Common myeloid progenitor, CD34-positive (primary cell): ENCODE measurements around the gene PLEKHB1.

Experiments used
- CTCF ChIA-PET: fragments of 350-600 bp; sonication (Branson Sonifier 250); formaldehyde crosslinking; loops from one replicate; lab custom pipeline; 2021; ENCODE audit warnings: antibody characterized with exemption; lab: Charles Lee
- POLR2A ChIA-PET: fragments of 350-600 bp; sonication (Branson Sonifier 250); formaldehyde crosslinking; loops from one replicate; lab custom pipeline; 2021; ENCODE audit warnings: antibody characterized with exemption; lab: Charles Lee
- DNase-seq, 3 donors: peaks; one replicate each; pipeline versions ENCODE4 v3.0.0 to v3.0.0-alpha.2; 2013
- H3K27ac ChIP-seq, 2 experiments: 1 replicate in 1 of 2; 2 replicates in 1 of 2; pipeline ENCODE4 v1.7.0; 2013; ENCODE audit warnings: inconsistent platforms in 2 of 2, low read length in 2 of 2, mild to moderate bottlenecking in 2 of 2, low read depth in 1 of 2, moderate library complexity in 1 of 2; ENCODE audit not compliant: severe bottlenecking in 2 of 2, insufficient read depth in 1 of 2, poor library complexity in 1 of 2
- H3K27me3 ChIP-seq, 5 experiments: replicated peaks in 2 of 5; 1 replicate in 3 of 5; 2 replicates in 2 of 5; pipeline versions ENCODE4 v1.6.1 to v1.7.0; 2013; ENCODE audit warnings: low read length in 4 of 5, mild to moderate bottlenecking in 2 of 5, moderate library complexity in 2 of 5, inconsistent platforms in 1 of 5; ENCODE audit not compliant: insufficient read depth in 5 of 5, control insufficient read depth in 4 of 5
- H3K36me3 ChIP-seq, 4 experiments: 1 replicate in 2 of 4; 2 replicates in 2 of 4; pipeline versions ENCODE4 v1.6.1 to v1.7.0; 2013; ENCODE audit warnings: low read length in 3 of 4, control low read depth in 1 of 4, mild to moderate bottlenecking in 1 of 4; ENCODE audit not compliant: control insufficient read depth in 4 of 4, insufficient read depth in 4 of 4
- H3K4me1 ChIP-seq, 4 experiments: 1 replicate in 3 of 4; 2 replicates in 1 of 4; pipeline versions ENCODE4 v1.6.1 to v1.7.1; 2013; ENCODE audit warnings: low read length in 3 of 4, mild to moderate bottlenecking in 3 of 4, control low read depth in 1 of 4, inconsistent platforms in 1 of 4, moderate library complexity in 1 of 4; ENCODE audit not compliant: control insufficient read depth in 4 of 4, insufficient read depth in 4 of 4; ENCODE audit errors: control extremely low read depth in 1 of 4
- H3K4me3 ChIP-seq, 7 experiments: 1 replicate in 4 of 7; 2 replicates in 3 of 7; pipeline versions ENCODE4 v1.5.1 to v1.7.0; 2013; ENCODE audit warnings: mild to moderate bottlenecking in 7 of 7, low read length in 6 of 7, moderate library complexity in 6 of 7, inconsistent platforms in 2 of 7, low read depth in 2 of 7, control low read depth in 1 of 7; ENCODE audit not compliant: insufficient read depth in 4 of 7, control insufficient read depth in 1 of 7; ENCODE audit errors: extremely low read depth in 1 of 7
- H3K9me3 ChIP-seq, 5 experiments: 1 replicate in 4 of 5; 2 replicates in 1 of 5; pipeline versions ENCODE4 v1.6.1 to v1.7.1; 2013; ENCODE audit warnings: low read length in 4 of 5, mild to moderate bottlenecking in 2 of 5, inconsistent platforms in 1 of 5, low read depth in 1 of 5, moderate library complexity in 1 of 5; ENCODE audit not compliant: control insufficient read depth in 4 of 5, insufficient read depth in 2 of 5; ENCODE audit errors: control extremely low read depth in 1 of 5
- WGBS: methylation state at CpG from one replicate; pipeline ENCODE4 v1.1.5; 2013; ENCODE audit not compliant: insufficient coverage; 5-methylcytosine and 5-hydroxymethylcytosine counted together

The PLEKHB1 gene

DNA sequence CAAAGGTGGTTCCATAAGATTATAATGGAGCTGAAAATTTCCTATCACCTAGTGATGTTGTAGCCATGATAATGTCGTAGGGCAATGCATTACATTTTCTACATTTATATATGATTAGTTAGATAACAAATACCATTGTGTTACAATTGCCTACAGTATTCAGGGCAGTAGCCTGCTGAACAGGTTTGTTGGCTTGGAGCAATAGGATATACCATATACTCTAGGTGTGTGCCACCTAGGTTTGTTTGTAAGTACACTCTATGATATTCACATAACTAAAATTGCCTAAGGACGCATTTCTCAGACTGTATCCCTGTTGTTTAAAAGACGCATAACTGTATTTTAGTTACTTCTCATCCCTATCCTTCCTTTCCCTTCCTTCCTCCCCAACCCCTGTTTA lies 13.6 kb downstream of the PLEKHB1 start:
- Histone ChIP-seq H3K9me3 (no peaks in the 10 kb centered on the region), H3K27ac (no peak overlapping the region), H3K27me3 (peaks cover 0 to 2% (median 0%) of the 10 kb centered on the region in 5 experiments), H3K4me1 (peaks cover 2 to 16% (median 14%) of the 10 kb centered on the region in 4 experiments), H3K4me3 (no peak overlapping the region), H3K36me3 (no peaks in the 10 kb centered on the region)
- 100% methylated on average over 2 of the region's 3 CpGs for WGBS
- no peak for DNase-seq
- ChIA-PET CTCF (interaction anchor here (0.7 to 9.2 kb wide), 21 partner anchors 10 to 360 kb away, joined by 3 to 196 read pairs (median 4); partner anchors contain the start of gene PLEKHB1), POLR2A (interaction anchor here (0.6 to 1.4 kb wide), 3 partner anchors 67 to 260 kb away, joined by 6 to 8 read pairs (median 7); no protein-coding TSS in a partner anchor)

DNA sequence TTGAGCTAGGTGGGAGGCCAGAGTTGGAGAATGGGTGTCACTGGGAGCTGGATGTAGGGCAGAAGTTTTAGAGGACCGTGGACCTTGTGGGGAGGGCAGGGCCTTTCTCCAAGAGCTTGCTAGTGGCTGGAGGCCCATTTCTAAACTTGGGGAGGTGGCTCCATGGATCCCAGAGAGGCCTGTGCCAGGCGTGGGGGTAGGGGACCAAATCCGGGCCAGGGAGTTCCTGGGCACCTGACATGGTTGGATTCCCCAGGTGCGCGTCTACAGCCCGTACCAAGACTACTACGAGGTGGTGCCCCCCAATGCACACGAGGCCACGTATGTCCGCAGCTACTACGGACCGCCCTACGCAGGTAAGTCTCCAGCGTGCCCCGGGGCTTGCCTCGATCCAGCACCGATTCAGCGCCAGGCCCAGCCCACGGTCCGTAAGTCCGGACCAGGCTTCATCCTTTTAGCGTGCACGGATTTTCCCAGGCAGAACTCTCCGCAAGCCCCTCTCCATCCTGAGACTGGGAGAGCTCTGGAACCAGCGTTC lies 14.2 kb downstream of the PLEKHB1 start:
- Histone ChIP-seq H3K27me3 (peaks cover 0 to 2% (median 0%) of the 10 kb centered on the region in 5 experiments), H3K9me3 (no peaks in the 10 kb centered on the region), H3K4me1 (peaks cover 2 to 16% (median 14%) of the 10 kb centered on the region in 4 experiments), H3K36me3 (no peaks in the 10 kb centered on the region), H3K27ac (no peak overlapping the region), H3K4me3 (peak overlapping the region in 6 of 7 experiments; percentile 40 to 81 (median 61))
- ChIA-PET POLR2A (interaction anchor here (0.6 to 1.4 kb wide), 2 partner anchors 101 to 260 kb away, joined by 6 to 8 read pairs; no protein-coding TSS in a partner anchor), CTCF (interaction anchor here (0.7 to 9.2 kb wide), 33 partner anchors 9 to 361 kb away, joined by 3 to 196 read pairs (median 4); partner anchors contain the start of genes PLEKHB1 and RAB6A)
- DNase-seq: no peak
- 35% methylated on average over 25 of the region's 25 CpGs for WGBS

DNA sequence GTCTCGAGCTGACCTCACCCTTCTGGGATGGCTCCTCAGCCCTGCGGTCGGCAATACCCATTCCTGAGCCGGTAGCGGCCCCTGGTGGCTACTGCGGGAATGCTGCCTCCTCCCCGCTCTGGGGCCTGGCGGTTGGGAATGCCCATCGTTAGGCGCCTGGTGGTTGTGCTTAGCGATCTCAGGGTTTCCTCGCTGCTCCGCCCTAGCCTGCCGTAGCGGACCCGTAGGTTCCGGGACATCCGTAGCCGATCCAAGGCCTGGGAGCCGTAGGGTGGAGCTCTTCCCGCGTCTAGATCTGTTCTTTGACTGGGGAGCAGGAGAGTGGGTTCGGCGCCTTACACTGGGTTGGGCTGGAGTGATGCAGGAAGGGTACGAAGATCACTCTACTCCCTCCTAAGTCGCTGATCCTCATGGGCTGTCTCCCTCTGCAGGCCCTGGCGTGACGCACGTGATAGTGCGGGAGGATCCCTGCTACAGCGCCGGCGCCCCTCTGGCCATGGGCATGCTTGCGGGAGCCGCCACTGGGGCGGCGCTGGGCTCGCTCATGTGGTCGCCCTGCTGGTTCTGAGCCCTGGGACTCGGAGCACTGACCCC lies 14.8 kb downstream of the PLEKHB1 start:
- ChIA-PET POLR2A (interaction anchor here (1.4 kb wide), 1 partner anchor 261 kb away, joined by 8 read pairs; no protein-coding TSS in a partner anchor), CTCF (interaction anchor here (0.7 to 9.2 kb wide), 37 partner anchors 9 to 361 kb away, joined by 3 to 196 read pairs (median 4); partner anchors contain the start of genes PLEKHB1 and RAB6A)
- peak overlapping the region in 6 of 7 experiments; percentile 40 to 81 (median 61) for H3K4me3 ChIP-seq
- no peak overlapping the region for H3K27ac ChIP-seq
- peak; percentile 69 to 80 (median 75) for DNase-seq
- peaks cover 0 to 2% (median 0%) of the 10 kb centered on the region in 5 experiments for H3K27me3 ChIP-seq
- H3K36me3 ChIP-seq: no peaks in the 10 kb centered on the region
- no peaks in the 10 kb centered on the region for H3K9me3 ChIP-seq
- H3K4me1 ChIP-seq: peaks cover 2 to 16% (median 14%) of the 10 kb centered on the region in 4 experiments
- WGBS: 7% methylated on average over 27 of the region's 40 CpGs

DNA sequence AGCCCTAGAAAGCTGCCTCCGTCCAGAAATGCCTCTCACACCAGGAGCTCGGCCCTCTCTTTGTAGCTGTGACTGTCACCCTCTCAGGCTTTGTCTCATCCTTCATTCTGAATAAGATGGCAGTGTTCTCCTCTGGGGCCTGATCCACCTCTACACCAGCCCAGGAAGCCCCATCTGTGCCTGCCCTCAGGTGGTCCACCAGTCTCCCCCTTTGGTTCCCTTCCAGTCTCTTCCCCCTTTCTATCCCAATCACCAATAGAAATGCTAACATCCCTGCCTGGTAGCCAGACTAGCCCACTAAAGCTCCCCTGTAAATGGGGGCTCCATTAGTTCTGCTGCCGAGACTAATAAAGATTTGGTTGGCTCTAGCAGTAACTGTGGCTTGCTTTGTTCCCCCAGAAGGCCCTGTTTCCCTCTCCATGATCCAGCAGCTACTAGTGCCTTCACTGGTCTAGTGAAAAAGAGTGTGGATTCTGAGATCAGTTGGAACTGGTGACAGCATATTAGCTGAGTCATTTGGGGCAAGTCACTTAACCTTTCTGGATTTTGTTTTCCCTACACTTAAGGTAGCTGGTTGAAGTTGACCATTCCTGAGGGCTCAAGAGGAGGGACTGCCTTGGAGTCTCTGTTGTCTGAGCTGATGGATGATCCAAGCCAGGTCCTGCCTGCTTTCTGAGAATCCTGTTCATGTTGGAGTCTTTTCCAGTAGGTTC lies 16.2 kb downstream of the PLEKHB1 start:
- ChIA-PET POLR2A (no interaction called here), CTCF (interaction anchor here (0.9 to 9.2 kb wide), 15 partner anchors 9 to 311 kb away, joined by 3 to 196 read pairs (median 6); partner anchors contain the start of genes PLEKHB1 and RAB6A)
- Histone ChIP-seq H3K27ac (no peak overlapping the region), H3K27me3 (peaks cover 0 to 2% (median 0%) of the 10 kb centered on the region in 5 experiments), H3K4me1 (peaks cover 2 to 16% (median 14%) of the 10 kb centered on the region in 4 experiments), H3K4me3 (no peak overlapping the region), H3K9me3 (no peaks in the 10 kb centered on the region), H3K36me3 (no peaks in the 10 kb centered on the region)
- WGBS: 100% methylated on average over 3 of the region's 3 CpGs
- no peak for DNase-seq

DNA sequence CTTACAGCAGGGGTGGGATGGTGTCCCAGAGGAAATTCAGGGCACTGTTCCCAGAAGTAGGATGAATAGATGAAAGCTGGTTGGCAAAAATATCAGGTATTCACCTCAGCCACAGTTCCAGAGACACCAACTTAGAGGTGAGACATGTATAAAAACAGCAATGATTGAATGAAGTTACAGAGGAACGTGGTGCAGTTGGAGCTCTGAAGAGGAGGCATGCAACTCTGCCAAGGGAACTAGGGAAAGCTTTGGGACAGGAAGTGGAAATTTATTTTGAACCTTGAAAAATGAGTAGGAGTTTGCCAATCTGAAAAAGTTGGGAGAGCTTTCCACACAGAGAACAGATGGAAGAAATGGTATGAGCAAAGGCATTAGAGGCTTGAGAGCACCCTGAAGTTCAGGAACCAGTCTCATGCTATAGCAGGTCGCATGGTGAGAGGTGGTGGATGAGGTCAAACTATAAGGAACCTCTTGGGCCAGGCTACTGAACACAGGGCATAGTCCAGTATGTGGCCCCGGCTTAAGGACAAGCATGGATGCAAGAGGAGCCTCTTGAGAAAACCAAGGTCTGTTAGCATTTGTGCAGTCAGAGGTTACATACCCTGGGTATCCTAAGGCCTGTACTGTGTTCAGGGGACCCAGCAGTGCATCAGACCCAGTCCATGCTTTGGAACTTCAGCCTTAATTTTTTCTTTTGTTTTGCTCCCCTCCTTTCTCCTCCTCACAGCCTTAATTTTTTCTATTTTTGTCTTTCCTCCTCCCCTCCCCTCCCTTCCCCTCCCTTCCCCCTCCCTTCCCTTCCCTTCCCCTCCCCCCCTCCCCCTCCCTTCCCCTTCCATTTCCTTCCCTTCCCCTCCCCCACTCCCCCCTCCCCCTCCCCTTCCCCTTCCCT lies 17.5 kb downstream of the PLEKHB1 start:
- no peak for DNase-seq
- Histone ChIP-seq H3K9me3 (no peaks in the 10 kb centered on the region), H3K36me3 (no peaks in the 10 kb centered on the region), H3K27ac (no peak overlapping the region), H3K27me3 (peaks cover 0 to 2% (median 0%) of the 10 kb centered on the region in 5 experiments), H3K4me3 (no peak overlapping the region), H3K4me1 (peaks cover 2 to 16% (median 14%) of the 10 kb centered on the region in 4 experiments)
- ChIA-PET POLR2A (no interaction called here), CTCF (interaction anchor here (0.6 to 9.2 kb wide), 7 partner anchors 13 to 313 kb away, joined by 3 to 196 read pairs (median 5); partner anchors contain the start of gene PLEKHB1)
- 78% methylated on average over 3 of the region's 3 CpGs for WGBS

DNA sequence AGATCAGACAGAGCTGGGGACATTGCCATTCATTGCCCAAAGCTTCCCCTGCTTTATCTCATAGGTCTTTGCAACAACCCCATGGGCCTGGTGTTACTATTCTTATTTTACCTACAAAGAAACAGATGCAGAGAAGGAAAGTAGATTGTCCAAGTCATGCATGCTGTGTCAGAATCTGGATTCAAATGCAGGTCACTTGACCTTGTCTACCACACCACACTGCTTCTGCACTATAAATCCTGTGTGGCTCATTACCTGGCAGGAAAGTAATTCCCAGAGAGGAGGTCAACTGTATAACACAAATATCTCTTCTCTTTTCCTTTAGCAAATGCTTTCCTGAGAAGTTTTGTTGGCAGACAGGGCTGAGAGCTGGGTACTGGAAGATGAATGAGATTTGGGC lies 18.5 kb downstream of the PLEKHB1 start:
- Histone ChIP-seq H3K9me3 (no peaks in the 10 kb centered on the region), H3K27ac (no peak overlapping the region), H3K36me3 (no peaks in the 10 kb centered on the region), H3K4me1 (peaks cover 2 to 16% (median 14%) of the 10 kb centered on the region in 4 experiments), H3K27me3 (peaks cover 0 to 2% (median 0%) of the 10 kb centered on the region in 5 experiments), H3K4me3 (no peak overlapping the region)
- ChIA-PET POLR2A (interaction anchor here (0.6 kb wide), 1 partner anchor 42 kb away, joined by 3 read pairs; no protein-coding TSS in a partner anchor), CTCF (interaction anchor here (1.1 to 9.2 kb wide), 3 partner anchors 26 to 314 kb away, joined by 3 to 196 read pairs (median 8); no protein-coding TSS in a partner anchor)
- DNase-seq: no peak
